Left cardiac atrium (tissue), 4 donors: ENCODE results near the gene HSPG2. TPM values are rescaled to one million over a fixed set of nuclear protein-coding genes. Genes with fewer than 3 reads are reported as not detected.
"Not testable (repeated sequence)": the region's sequence is repeated elsewhere in the genome, so short reads cannot be mapped to it uniquely, and the experiment has no call there.

Experiments
- ATAC-seq, 2 donors: fragments of 200-7000 bp; cut with Tn5 transposase; one replicate each; pipeline ENCODE4 v1.9.1; 2020; ENCODE audit warnings: mild to moderate bottlenecking in 2 of 2, moderate library complexity in 2 of 2
- DNase-seq: peaks from one replicate; pipeline ENCODE4 v3.0.0-alpha.2; 2020
- intact Hi-C, 2 donors: fragments of 100-400 bp; cut with DNase I; formaldehyde crosslinking; loops; one replicate each; pipeline versions ENCODE4 v1.14.1 to v1.15.1; 2022 to 2023
- total RNA-seq, 2 donors: library from RNA; stranded (reverse); fragmentation: NEBNext Ultra II Directional; extraction: Animal tissue kit (Norgen Biotek cat#: 25700); gene quantifications; one replicate each; pipeline ENCODE4 v1.2.1, GENCODE V29; 2021
- donor health status: DM: no; HTN: yes; CAD: no.
- donor health status: DM: no; HTN: yes; CAD: no; lungs with severe emphysema.
- donor health status: DM: yes; HTN: yes; CAD: no.
- donor health status: Dilated cardiomyopathy.

HSPG2 gene
- total RNA-seq, 2 donors from 2014 or later = 307 to 608 TPM

DNA sequence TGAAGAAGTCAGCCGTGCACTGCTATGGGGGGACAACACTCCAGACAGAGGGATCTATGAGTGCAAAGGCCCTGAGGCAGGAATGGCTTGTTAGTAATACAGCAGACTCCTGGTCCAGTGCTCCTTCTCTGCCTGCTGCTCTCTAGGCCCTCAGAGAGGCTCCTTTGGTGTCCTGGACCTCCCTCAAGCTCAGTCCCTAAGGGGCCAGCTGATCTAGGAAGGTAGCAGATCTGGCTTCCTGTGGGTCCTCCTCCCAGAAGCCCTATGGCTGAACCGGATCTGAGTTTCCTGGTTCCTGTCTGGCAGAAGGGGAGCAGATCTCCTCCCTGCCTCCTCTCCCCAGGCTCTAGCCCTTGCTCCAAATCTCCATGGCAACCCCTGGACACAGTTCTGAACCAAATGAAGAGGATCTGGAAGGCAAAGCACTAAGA is 125.2 kb downstream of the HSPG2 start, which contains the start of gene LDLRAD2:
LDLRAD2 (plus strand) TSS at position 391 of the 431 bp plus-strand sequence. CDS start 187 bp downstream, outside the sequence.
- ATAC-seq = no peak

DNA sequence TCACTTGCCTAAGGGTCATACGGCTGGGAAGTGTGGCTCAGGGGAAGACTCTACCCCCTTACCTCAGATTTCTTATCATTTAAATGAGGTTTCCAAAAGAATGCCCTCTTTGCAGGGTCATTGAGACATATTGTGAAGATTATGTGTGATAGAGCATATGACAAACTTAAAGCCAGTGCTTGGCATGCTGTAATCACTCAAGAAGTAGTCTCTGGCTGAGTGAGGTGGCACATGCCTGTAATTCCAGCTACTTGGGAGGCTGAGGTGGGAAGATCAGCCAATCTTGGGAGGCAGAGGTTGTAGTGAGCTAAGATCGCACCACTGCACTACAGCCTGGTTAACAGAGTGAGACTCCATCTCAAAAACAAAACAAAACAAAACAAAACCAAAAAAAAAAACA is 132.6 kb downstream of the HSPG2 start:
- intact Hi-C loops = no loop called here
- no peak for ATAC-seq
- no peak for DNase-seq

More for the DNA sequence above, 125.2 kb downstream of the HSPG2 start, which contains the start of gene LDLRAD2:
- intact Hi-C loops = no loop called here
- peak; percentile 28 for DNase-seq

DNA sequence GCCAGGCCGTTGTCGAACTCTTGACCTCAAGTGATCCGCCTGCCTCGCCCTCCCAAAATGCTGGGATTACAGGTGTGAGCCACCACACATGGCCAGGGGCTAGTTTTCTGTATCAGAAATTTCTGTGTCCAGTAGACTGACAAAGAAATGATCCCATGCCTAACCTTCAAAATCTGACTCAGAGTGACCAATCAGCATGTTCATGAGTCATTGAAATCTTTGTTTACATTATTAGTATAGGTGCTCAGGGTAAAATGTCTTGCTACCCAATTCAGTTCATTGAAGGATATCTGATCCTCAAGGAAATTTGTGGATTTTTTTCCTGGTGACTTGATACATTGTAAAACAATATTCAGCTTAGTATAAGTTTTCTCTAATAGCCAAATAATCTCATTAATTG is 136.0 kb downstream of the HSPG2 start:
- no peak for ATAC-seq
- no peak for DNase-seq
- intact Hi-C loops = no loop called here

DNA sequence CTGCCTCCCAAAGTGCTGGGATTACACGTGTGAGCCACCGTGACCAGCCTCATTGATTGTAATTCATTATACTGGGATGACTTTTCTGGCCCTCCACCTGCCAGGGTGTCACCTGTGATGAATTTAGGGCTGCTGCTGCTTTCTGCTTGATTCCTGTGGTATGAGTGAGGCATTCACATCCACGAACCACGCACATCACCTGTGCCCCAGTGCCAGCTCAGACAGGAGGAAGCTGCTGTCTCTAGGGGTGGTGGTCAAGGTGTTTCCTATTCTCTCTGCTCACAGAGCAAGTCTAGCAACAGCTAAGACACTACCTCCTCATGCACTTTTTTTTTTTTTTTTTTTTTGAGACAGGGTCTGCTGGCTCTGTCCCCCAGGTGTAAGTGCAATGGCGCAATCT is 137.4 kb downstream of the HSPG2 start:
- DNase-seq = no peak
- ATAC-seq = no peak
- intact Hi-C loops = no loop called here

DNA sequence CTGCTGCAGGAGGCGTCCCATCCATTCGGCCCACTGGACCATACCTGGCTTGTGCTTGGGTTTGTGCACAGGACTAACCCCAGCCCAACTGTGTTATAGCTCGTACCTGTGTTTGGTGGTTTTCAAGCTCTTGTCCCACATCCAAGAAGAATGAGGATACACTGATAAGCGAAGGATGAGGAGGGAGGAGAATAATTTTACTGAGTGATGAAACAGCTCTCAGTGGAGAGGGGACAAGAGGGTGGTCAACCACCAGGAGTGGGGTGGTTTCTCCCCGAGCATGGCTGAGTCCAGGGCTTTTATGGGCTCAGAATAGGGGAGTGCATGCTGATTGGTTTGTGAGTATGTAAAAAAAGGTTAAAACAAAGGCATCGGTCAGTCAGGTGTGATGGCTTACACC is 142.0 kb downstream of the HSPG2 start:
- ATAC-seq = no peak
- DNase-seq = no peak
- intact Hi-C loops = no loop called here

DNA sequence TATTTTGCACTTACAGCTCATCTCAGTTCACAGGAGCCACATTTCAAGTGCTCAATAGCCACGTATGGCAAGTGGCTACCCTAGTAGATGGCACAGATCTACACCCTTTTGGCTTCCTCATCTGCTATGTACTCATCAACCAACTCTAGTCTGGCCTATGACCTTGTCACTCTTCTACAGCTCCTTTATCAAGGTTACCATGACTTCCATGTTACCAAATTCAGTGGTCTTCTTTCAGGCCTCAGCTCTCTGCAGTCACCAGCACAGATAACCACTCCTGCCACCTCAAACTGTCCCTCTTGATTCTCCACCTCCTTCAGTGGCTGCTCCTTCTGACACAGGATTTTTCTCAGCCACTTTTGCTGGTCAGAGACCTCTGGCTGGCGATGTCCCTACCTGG is 142.5 kb downstream of the HSPG2 start:
- DNase-seq = no peak
- no peak for ATAC-seq
- intact Hi-C loops = no loop called here

DNA sequence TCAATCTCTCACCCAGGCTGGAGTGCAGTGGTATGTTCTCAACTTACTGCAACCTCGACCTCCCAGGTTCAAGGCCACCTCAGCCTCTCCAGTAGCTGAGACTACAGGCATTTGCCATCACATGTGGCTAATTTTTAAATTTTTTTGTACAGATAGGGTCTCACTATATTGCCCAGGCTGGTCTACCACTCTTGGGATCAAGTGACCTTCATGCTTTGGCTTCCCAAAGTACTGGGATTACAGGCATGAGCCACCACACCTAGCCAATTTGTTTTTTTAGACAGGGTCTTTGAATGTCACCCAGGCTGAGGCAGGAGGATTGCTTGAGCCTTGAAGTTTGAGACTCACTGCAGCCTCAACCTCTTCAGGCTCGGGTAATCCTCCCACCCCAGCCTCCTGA is 144.0 kb downstream of the HSPG2 start:
- intact Hi-C loops = no loop called here
- DNase-seq = no peak
- no peak for ATAC-seq

DNA sequence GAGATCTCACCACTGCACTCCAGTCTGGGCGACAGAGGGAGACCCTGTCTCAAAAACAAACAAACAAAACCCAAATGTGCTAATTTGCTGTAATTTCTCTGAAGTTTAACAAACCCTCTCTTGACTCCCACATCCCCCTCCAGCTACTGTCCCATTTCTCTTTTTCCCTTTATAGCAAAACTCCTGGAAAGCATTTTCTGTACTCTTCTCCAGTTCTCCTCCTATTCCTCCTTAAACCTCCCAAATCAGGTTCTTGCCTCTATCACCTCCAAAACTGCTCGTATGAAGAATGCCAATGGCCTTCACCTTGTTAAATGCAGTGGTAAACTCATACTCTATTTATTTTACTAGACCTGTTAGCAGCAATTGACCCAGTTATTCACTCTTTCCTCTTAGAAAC is 150.5 kb downstream of the HSPG2 start:
- DNase-seq (no peak), ATAC-seq (no peak)
- intact Hi-C loops = loop anchor here in 1 of 2 donors (10.0 kb wide), 1 partner anchor 168 kb away; no protein-coding TSS in a partner anchor

DNA sequence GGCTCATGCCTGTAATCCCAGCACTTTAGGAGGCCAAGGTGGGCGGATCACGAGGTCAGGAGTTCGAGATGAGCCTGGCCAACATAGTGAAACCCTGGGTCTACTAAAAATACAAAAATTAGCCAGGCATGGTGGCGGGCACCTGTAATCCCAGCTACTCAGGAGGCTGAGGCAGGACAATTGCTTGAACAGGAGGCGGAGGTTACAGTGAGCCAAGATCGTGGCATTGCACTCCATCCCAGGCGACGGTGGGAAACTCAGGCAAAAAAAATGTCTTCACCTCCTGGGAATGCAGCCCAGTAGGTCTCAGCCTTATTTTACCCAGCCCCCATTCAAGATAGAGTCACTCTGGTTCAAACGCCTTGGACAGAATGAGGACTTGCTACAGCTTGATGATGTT is 151.3 kb downstream of the HSPG2 start:
- DNase-seq, ATAC-seq: not testable (repeated sequence)
- intact Hi-C loops = loop anchor here in 1 of 2 donors (10.0 kb wide), 1 partner anchor 169 kb away; no protein-coding TSS in a partner anchor

DNA sequence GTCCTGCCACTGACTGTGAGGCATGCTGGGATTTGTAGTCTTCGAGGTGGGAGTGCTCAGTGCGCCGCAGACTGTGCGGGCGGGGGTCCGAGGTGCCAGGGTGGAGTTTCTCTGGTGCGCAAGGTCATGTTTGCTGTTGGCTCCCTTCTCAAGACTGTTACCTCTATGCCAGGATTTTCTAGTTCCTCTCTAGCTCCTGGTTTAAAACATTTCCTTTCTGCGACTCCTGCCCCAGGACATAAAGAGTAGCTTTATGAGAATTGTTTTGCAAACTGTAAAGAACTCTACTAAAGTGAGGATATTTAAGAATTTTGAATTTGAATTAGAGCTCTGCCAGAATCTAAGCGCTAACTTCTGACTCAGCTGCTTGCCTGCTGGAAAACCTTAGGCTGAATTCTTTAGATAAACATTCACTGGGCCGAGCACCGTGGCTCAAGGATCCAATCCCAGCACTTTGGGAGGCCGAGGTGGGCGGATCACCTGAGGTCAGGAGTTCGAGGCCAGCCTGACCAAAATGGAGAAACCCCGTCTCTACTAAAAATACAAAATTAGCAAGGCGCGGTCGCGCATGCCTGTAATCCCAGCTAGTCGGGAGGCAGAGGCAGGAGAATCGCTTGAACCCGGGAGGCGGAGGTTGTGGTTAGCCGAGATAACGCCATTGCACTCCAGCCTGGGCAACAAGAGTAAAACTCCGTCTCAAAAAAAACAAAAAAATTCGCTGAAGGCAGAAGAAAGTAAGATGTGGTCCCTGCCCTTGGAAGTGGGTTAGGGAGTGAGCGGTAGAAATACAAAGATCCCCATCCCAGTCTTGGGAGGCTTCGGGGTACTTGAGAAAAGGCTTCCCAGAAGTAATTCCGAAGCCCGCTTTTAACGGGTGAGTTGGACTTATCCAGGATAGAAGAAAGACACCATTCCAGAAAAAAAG is 153.2 kb downstream of the HSPG2 start:
- peak in 1 of 2 donors; percentile 10 for ATAC-seq
- intact Hi-C loops = loop anchor here in 1 of 2 donors (10.0 kb wide), 1 partner anchor 171 kb away; no protein-coding TSS in a partner anchor
- peak; percentile 37 for DNase-seq

DNA sequence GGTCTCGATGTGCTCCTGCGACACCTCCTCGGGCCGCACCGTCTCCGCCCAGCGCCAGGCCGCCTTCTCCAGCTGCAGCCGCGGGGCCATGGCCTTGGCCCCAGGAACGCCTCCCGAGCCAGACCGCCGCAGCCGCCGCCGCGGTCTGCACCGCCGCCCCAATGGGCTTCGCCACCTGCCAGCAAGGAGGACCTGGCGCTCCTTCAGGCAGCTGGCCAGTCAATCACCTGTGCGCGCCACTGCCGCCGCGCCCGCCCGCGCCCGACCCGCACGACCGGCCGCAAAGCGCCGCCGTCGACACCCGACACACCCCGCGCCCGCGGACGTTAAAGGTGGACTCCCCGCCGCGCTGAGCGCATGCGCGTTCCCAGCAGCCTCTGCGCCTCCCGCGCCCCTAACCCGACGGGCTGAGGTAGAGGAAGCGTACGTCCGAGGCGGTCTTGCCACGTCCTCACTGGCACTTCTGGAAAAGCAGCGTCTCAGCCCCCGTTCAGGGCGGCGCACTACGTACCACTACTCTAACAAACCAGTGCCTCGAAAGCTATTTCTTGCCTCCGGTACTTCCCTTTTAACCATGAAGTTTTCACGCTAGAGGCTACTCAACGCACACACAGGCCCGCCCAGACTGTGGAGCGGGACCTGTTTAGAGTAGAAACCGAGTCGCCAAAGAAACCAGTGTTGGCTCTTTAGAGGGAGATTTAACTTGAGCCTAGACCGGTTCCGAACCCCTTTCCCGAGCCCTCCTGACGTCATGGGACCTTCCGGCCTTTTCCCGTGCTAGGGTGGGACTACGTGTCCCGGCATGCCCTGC is 154.0 kb downstream of the HSPG2 start, which contains the start of gene USP48:
USP48 (minus strand) TSS at position 282 of the 811 bp plus-strand sequence; CDS start at position 90, 192 bp downstream.
- intact Hi-C loops = loop anchor here in 1 of 2 donors (10.0 kb wide), 1 partner anchor 172 kb away; no protein-coding TSS in a partner anchor

DNA sequence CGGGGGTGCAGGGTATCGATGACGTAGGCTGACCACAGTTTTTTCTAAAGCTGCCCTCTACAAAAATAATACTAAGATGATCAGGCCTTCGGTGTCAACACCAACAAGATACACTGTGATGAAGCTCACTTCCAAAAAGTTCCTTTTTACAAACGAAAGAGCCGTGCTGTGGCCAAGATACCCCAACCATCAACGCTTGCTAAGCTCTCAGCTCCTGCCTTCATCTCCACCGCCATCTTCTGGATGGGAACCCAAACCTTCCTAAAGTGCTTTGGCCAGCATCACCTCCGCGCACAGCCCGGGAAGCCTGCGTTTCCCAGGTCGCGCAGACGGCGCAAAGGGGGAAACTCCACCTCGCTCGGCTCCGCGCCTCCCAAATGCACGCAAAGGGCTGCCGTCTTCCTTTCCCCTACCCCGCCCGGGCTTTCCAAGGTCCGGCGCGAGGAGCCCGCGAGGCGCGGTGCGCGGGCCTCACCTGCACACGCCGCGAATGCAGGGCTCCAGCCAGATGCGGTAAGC is 154.7 kb downstream of the HSPG2 start:
- intact Hi-C loops = loop anchor here in 1 of 2 donors (10.0 kb wide), 1 partner anchor 172 kb away; no protein-coding TSS in a partner anchor
- ATAC-seq (peak; percentile 22 to 38), DNase-seq (peak; percentile 54)

More for the DNA sequence above, 154.0 kb downstream of the HSPG2 start, which contains the start of gene USP48:
- DNase-seq (peak; percentile 97), ATAC-seq (peak; percentile 97)

DNA sequence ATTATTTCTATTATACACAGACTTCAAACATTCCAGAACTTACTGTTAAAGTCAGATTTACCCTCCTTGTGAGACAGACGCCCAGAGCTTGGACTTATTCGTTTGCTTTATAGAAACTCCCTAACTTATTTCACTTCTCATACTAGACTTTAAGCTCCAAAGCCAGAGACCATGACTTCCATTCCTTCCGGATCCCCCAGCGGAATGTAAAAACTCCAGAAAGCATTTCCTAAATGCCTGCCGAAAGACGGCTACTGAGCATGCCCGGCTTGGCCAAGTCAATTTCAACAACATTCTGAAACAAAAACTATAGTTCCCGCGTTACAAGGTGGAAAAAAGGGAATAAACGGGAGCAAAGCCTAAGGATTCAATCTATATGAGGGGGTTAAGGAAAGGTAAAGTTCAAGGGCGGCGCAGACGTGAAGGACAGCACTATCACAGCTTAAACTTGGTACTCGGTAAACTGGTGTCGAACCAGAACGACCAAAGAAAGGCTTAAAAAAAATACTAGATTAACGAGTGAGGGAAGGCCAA is 155.2 kb downstream of the HSPG2 start:
- ATAC-seq = no peak
- intact Hi-C loops = loop anchor here in 1 of 2 donors (10.0 kb wide), 1 partner anchor 173 kb away; no protein-coding TSS in a partner anchor
- DNase-seq = no peak

DNA sequence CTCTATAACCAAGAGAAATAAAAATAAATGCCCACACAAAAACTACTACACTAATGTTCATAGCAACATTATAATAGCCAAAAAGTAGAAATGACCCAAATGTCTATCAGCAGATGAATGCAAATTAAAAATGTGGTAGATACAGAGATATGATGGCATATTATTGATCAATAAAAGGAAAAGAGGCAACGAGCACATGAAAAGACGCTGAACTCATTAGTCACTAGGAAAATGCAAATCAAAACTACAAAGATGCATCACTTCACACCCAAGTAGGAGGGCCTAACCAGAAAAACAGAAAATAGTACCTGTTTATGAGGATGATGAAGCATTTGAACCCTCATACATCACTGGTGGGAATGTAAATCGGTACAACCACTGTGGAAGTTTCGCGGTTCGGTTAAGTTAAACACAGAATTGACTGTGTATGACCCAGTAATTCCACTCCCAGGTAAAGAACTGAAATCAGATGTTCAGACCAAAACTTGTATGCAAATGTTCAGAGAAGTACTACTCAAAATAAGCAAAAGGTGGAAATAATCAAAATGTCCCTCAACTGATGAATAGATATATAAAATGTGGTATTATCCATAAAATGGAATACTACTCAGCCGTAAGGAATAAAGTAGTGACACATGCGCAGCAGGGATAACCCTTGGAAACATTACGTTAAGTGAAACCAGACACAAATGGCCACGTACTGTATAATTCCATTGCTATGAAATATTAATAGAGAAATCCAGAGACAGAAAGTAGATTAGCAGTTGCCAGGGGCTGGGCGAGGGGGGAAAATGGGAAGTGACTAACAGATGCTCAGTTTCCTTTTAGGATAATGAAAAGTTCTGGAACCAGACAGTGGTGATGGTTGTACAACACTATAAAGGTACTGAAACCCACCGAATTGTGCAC is 157.2 kb downstream of the HSPG2 start:
- ATAC-seq (no peak), DNase-seq (no peak)
- intact Hi-C loops = loop anchor here in 1 of 2 donors (10.0 kb wide), 1 partner anchor 175 kb away; no protein-coding TSS in a partner anchor

DNA sequence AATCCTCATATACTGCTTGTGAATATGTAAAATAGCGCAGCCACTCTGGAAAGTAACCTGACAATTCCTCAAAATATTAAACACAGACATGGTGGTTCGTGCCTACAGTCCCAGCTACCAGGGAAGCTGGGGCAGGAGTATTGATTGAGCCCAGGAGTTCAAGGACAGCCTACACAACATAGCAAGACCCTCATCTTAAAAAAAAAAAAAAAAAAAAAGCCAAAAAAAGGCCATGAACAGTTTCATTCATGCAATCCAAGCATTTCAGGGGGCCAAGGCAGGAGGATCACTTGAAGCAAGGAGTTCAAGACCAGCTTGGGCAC is 158.7 kb downstream of the HSPG2 start:
- intact Hi-C loops = no loop called here
- DNase-seq (no peak), ATAC-seq (no peak)

DNA sequence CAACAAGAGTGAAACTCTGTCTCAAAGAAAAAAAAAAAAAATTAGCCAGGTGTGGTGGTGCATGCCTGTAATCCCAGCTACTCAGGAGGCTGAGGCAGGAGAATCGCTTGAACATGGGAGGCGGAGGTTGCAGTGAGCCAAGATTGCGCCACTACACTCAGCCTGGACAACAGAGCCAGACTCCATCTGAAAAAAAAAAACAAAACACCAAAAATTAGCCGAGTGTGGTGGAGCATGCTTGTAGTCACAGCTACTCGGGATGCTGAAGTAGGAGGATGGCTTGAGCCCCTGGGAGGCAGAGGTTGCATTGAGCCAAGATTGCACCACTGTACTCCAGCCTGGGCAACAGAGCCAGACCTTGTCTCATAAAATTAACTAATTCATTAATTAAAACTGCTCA is 160.2 kb downstream of the HSPG2 start:
- DNase-seq, ATAC-seq, intact Hi-C loops: not testable (repeated sequence)

DNA sequence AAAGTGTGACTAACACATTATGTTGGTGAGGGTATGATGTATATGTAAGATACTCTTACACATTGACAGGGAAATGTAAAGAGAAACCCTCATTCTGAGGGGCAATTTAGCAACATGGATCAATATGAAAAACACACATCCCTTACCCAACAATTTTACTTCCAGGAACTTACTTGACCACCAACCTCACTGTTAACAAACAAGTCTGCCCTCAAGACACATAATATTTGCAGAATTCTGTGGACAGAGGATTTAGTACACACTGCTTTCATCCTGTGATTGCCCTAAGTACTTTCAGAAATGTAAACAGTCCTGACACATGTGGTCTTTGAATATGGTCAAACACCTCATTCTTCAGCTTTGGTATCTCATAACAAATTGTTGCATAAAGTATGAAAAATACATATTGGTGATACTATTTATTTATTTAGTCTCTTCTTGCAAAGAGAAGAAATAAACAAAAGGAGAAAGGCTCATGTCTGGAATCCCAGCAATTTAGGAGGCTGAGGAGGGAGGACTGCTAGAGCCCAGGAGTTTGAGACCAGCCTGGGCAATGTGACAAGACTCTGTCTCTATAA is 161.0 kb downstream of the HSPG2 start:
- no peak for ATAC-seq
- no peak for DNase-seq
- intact Hi-C loops = no loop called here
